Subcutaneous adipose tissue (tissue), 4 donors: ENCODE measurements around the gene LRP1B. TPM values are rescaled to one million over a fixed set of nuclear protein-coding genes. Genes with fewer than 3 reads are reported as not detected.

ENCODE experiments used
- total RNA-seq, 4 donors: library from RNA; depleted of rRNA; stranded (reverse); fragments of >200 nt; gene quantifications; one replicate each; pipeline ENCODE4 v1.1.0, GENCODE V29; 2016
- TF ChIP-seq, protein P1 (sequence below): fragments of 450-650 bp; IDR thresholded peaks from one replicate; pipeline ENCODE4 v1.5.1; 2016; ENCODE audit warnings: low read depth, mild to moderate bottlenecking, control low read depth, antibody characterized with exemption, moderate library complexity

The LRP1B gene
- total RNA-seq, 4 donors from 2014 or later: 4.2 to 50.2 (median 14.7) TPM

DNA sequence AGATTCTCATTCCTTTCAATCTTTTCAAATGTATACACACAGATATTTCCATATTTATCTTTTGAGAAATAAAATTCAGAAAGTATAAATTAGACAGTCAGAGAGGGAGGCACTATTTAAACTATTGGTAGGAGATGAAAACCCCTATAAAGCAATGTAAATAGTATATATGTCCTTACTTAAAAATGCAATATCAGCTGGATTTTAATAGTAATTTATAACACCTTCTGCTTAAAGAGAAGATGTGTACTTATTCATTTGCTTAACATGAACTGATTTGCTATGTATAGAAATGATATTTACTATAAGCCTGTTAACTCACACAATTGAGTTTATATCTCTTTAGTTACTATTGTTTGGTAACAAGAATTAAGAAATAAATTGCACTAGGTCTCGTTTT lies 163.3 kb downstream of the LRP1B start:
- TF ChIP-seq, protein P1, sequence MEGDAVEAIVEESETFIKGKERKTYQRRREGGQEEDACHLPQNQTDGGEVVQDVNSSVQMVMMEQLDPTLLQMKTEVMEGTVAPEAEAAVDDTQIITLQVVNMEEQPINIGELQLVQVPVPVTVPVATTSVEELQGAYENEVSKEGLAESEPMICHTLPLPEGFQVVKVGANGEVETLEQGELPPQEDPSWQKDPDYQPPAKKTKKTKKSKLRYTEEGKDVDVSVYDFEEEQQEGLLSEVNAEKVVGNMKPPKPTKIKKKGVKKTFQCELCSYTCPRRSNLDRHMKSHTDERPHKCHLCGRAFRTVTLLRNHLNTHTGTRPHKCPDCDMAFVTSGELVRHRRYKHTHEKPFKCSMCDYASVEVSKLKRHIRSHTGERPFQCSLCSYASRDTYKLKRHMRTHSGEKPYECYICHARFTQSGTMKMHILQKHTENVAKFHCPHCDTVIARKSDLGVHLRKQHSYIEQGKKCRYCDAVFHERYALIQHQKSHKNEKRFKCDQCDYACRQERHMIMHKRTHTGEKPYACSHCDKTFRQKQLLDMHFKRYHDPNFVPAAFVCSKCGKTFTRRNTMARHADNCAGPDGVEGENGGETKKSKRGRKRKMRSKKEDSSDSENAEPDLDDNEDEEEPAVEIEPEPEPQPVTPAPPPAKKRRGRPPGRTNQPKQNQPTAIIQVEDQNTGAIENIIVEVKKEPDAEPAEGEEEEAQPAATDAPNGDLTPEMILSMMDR: no peak

DNA sequence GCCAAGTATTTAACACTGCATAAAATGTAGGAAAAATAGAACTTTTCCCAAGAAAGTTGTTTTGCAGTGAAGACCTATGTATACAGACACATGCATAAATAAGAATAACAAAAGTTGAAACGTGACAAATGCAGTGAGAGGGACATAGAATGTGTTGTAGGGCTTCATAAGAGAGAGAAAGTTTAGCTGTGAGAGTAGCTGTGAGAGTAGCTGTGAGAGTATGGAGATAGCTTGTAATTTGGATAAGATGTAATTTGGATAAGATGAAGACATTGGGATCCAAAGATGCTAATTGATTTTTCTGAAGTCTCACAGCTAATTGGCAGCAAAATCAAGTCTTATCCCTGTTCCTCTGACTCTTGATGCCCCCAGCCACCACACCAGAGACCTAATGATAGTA lies 170.9 kb downstream of the LRP1B start:
- TF ChIP-seq, protein P1: no peak

DNA sequence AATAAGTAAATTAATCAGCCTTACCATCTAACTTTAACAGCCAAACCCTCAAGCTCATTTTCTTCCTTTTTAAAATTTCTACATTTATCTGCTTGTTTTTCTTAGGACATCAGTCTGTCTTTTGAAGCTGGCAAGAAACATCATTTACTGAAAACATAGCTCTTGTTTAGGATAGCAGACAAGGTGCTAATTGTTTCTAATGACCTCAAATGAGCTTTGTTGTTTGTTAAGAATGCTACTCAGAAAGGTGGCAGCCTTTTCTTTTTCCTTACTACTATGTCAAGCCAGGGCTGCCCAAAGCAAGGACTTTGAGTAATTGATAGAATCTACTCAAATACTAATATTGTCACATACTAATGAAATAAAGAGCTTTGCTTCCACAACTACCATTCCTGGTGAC lies 171.8 kb downstream of the LRP1B start:
- TF ChIP-seq, protein P1: no peak

DNA sequence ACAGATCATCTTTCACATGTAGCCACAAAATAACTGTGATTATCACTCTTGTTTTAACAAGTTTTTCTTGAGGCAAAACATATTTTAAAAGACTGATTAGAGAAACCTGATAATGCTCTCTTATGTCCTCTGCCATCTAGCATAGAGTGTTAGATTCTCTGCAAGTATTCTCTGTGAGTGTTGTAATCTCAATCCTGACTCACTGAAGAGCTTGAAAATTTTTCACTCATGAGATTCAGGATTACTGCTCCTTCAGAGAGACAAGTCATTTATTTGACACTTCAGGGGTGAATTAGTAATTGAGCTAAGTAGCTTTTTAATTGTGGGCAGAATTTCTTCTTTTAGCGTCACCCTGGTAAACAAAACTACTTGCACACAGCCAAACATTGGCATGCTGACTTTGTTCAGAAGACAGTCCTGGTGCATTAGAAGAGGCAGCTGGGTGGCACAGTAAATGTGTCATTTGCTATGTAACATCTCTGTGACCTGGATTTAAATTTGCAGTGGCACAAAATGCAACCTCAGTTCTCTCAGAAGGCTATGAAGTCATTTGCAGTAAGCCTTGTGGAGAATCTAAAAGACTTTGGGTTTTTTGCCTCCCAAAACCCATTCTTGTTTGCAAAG lies 172.9 kb downstream of the LRP1B start:
- TF ChIP-seq, protein P1: no peak

DNA sequence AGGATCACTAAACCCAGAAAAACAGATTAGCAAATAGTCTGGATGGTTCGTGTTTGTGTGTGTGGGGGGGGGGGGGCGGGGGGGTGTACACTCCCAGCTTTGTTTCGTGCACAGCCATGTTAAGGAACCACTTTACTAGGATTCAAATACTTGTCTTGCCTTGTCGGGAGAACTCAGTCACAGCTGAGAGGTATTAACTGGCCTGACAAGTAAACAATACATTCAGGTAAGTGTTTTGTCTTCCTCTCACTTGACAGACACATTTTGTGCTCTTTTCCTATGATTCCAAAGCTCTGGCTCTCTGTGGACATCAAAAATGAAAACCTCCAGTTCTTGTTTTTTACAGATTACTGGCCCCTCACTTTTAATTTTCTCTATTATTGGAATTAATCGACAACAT lies 173.5 kb downstream of the LRP1B start:
- TF ChIP-seq, protein P1: no peak

DNA sequence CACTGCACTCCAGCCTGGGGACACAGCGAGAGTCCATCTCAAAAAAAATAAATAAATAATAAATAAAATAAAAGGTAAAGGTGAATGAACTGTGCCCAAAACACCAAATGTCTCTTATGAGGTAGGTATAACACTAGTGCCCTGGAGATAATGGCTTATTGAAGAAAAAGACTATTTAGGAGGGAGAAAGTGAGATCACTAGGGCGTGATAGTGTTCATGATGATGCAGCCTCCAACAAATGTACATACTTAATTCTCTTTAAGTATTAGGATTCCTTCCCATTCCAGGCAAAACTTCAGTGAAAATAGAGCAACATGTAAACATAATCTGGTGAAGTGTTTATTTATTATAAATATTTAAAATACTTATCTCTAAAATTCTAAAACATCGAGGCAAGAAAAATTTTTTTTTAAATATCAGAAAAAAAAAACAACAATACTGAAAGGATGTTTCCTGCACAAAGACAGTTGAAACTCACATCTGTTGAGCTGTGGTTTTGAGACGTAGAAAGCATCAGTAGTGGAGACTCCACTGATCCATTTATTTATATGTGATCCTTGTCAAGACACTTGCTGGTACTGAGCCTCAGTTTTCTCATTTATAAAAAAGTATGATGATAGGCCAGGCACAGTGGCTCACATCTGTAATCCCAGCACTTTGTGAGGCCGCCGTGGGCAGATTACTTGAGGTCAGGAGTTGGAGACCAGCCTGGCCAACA lies 183.3 kb downstream of the LRP1B start:
- TF ChIP-seq, protein P1: no peak

DNA sequence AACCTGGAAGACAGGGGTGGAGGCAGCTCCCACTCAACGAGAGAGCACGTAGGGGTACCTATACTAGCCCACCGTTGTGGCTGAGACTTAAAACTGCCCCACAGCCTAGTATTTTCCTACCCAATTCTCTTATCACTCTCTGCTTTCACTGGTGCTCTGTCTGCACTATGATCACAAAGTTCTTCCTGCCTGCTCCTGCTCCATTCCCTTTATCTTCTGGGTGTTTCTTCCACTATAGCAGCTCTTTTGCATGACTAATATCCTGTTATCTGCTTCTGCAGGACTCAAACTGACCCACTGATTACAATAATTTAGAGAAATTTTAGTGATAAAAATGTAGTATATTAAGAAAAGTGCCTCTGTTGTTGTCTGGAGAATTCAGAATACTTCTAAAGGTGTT lies 184.8 kb downstream of the LRP1B start:
- TF ChIP-seq, protein P1: no peak
